ENCODE results near the gene DCAF11. TPM values are rescaled to one million over a fixed set of nuclear protein-coding genes. Genes with fewer than 3 reads are reported as not detected.
A peak's percentile ranks its signal among the peaks of the same experiment; 100 is the strongest.

Gene DCAF11
- polyA plus RNA-seq, 3 donors from 2014 or later, result 91.1 to 129 (median 98.2) TPM

DNA sequence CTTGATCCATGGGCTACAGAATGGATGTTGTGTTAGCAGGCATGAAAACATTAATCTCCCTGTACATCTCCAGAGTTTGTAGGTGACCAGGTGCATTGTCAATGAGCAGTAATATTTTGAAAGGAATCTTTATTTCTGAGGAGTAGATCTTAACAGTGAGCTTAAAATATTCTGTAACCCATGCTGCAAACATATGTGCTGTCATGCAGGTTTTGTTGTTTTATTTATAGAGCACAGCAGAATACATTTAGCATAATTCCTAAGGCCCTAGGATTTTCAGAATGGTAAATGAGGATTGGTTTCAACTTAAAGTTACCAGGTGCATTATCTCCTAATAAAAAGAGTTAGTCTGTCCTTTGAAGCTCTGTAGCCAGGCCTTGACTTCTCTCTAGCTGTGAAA is 12.4 kb downstream of the DCAF11 start:
- Mint-ChIP-seq H3K27me3 (ENCODE audit: low read depth in 3 of 3) (peaks cover 0 to 3% (median 0%) of the 10 kb centered on the region in 3 donors), H3K9me3 (no peaks in the 10 kb centered on the region), H3K4me1 (no peaks in the 10 kb centered on the region), H3K4me3 (no peak overlapping the region), H3K36me3 (peaks cover 0 to 25% (median 6%) of the 10 kb centered on the region in 3 donors), H3K27ac (peak overlapping the region in 2 of 6 donors; percentile 19 to 24)
- no peak for DNase-seq

DNA sequence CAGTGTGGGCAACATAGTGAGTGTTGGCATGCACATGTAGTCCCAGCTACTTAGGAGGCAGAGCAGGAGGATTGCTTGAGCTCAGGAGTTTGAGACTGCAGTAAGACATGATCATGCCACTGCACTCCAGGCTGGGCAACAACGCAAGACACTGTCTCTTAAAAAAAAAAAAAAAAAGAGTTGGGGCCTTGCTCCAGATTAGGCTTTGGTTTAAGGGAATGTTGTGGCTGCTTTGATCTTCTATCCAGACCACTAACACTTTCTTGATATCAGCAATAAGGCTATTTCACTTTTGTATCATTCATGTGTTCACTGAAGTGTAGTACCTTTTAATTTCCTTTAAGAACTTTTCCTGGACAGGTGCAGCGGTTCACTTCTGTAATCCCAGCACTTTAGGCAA is 13.1 kb downstream of the DCAF11 start:
- DNase-seq, result no peak
- no peak overlapping the region for H3K4me3 Mint-ChIP-seq
- H3K9me3 Mint-ChIP-seq, result no peaks in the 10 kb centered on the region
- H3K27me3 Mint-ChIP-seq (ENCODE audit: low read depth in 3 of 3), result peaks cover 0 to 2% (median 0%) of the 10 kb centered on the region in 3 donors
- H3K36me3 Mint-ChIP-seq, result peaks cover 0 to 24% (median 6%) of the 10 kb centered on the region in 3 donors
- H3K4me1 Mint-ChIP-seq, result no peaks in the 10 kb centered on the region
- no peak overlapping the region for H3K27ac Mint-ChIP-seq

DNA sequence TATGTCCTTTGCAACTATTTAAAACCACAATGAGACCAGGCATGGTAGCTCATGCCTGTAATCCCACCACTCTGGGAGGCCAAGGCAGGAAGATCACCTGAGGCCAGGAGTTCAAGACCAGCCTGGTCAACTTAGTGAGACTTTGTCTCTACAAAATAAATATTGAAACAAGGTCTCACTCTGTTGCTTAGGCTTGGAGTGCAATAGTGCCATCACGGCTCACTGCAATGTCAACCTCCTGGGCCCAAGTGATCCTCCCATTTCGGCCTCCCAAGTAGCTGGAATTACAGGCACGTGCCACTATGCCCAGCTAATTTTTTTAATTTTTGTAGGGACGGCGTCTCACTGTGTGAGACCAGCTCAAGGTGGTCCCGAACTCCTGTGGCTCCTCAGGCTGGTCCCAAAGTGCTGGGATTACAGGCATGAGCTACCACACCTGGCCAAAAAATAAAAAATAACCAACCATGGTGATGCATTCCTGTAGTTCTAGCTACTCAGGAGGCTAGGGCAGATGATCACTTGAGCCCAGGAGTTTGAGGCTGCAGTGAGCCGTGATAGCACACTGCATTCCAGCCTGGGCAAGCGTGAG is 14.9 kb downstream of the DCAF11 start:
- Mint-ChIP-seq H3K9me3 (no peaks in the 10 kb centered on the region), H3K27ac (no peak overlapping the region), H3K4me1 (no peaks in the 10 kb centered on the region), H3K36me3 (peaks cover 0 to 11% (median 0%) of the 10 kb centered on the region in 3 donors), H3K27me3 (ENCODE audit: low read depth in 3 of 3) (peaks cover 0 to 2% (median 0%) of the 10 kb centered on the region in 3 donors), H3K4me3 (no peak overlapping the region)
- DNase-seq, result no peak

DNA sequence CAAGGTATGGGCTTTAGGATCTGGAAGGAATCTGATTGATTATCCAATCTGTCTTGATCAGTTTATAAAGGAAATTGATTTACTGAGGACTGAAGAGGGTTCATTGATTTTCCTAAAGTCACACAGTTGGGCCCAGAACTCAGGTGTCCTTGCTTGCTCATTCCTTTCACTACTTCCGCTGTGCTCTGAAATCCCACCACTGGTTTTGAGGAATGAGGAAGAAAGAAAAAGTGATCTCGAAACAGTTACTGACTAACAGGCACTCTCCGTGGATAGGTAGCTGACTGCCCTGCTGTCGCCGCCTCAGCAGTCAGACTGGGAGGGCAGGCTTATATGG is 15.8 kb downstream of the DCAF11 start, which contains the start of gene FITM1:
FITM1 (plus strand) TSS at position 280 of the 337 bp plus-strand sequence. CDS start 905 bp downstream, outside the sequence.
- no peak within 1 kb of the TSS for H3K4me3 Mint-ChIP-seq

DNA sequence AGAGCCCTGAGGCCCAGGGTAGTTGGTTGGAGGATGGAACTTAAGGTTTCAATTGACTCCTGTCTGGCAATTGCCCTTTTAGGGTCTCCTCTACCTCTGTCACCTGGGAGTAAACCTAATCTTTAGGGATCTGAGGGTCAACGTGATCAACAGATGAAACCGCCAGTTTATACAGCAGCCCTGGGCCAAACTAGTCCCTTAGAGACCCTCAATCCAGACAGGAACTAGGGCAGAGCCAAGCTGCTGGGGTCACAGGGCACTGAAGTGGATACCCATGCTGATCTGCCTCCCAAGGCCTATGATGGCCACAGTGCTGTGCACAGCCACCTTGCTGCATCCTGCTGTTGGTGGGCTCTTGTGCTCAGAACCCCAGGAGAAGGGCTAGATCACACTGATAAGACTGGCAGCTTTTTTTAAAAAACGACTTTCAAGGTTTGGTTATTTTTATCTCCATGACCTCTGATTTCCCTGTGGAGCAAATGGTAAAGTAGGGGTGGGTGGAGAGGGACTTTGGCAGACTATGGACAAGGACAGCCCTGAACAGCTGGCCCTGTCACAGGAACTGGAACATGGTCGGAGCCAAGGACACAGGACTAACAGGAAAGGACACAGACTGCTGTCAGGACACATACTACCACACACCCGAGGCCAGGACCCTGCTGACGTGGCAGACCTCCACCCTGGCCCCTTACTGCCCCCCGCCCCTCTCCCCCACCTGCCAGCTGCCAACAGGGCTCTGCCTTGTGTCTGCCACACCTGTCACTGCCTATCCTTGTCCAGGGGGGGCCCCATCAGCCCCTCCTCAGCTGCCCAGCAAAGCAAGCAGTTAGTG is 16.4 kb downstream of the DCAF11 start:
- no peak overlapping the region for H3K4me3 Mint-ChIP-seq
- H3K36me3 Mint-ChIP-seq, result peaks cover 0 to 7% (median 0%) of the 10 kb centered on the region in 3 donors
- H3K4me1 Mint-ChIP-seq, result peaks cover 5 to 8% of the 10 kb centered on the region in 2 donors
- no peaks in the 10 kb centered on the region for H3K9me3 Mint-ChIP-seq
- H3K27ac Mint-ChIP-seq, result no peak overlapping the region
- peaks cover 0 to 4% (median 2%) of the 10 kb centered on the region in 3 donors for H3K27me3 Mint-ChIP-seq (ENCODE audit: low read depth in 3 of 3)
- DNase-seq, result no peak

More for the DNA sequence above, 15.8 kb downstream of the DCAF11 start, which contains the start of gene FITM1:
- no peak for DNase-seq
- Mint-ChIP-seq H3K36me3 (peaks cover 0 to 7% (median 0%) of the 10 kb centered on the region in 3 donors), H3K9me3 (no peaks in the 10 kb centered on the region), H3K4me1 (peaks cover 3 to 4% of the 10 kb centered on the region in 2 donors), H3K27ac (peak within 1 kb of the TSS in 1 of 6 donors; percentile 46), H3K27me3 (ENCODE audit: low read depth in 3 of 3) (peaks cover 0 to 2% (median under 1%) of the 10 kb centered on the region in 3 donors)

DNA sequence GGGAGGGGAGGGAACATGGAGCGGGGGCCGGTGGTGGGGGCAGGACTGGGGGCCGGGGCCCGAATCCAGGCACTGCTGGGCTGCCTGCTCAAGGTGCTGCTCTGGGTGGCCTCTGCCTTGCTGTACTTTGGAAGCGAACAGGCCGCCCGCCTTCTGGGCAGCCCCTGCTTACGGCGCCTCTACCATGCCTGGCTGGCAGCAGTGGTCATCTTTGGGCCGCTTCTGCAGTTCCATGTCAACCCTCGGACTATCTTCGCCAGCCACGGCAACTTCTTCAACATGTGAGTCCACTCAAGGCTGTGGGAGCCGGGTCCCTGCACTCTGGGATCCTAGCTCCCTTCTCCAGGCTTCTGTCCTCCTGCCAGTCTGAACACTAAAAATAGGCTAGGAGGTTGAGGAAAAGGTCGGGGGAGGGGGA is 17.0 kb downstream of the DCAF11 start:
- DNase-seq, result no peak
- H3K9me3 Mint-ChIP-seq, result no peaks in the 10 kb centered on the region
- peaks cover 2 to 4% (median 2%) of the 10 kb centered on the region in 3 donors for H3K27me3 Mint-ChIP-seq (ENCODE audit: low read depth in 3 of 3)
- H3K4me3 Mint-ChIP-seq, result no peak overlapping the region
- no peak overlapping the region for H3K27ac Mint-ChIP-seq
- H3K4me1 Mint-ChIP-seq, result peaks cover 7 to 11% of the 10 kb centered on the region in 2 donors
- peaks cover 0 to 7% (median 0%) of the 10 kb centered on the region in 3 donors for H3K36me3 Mint-ChIP-seq

DNA sequence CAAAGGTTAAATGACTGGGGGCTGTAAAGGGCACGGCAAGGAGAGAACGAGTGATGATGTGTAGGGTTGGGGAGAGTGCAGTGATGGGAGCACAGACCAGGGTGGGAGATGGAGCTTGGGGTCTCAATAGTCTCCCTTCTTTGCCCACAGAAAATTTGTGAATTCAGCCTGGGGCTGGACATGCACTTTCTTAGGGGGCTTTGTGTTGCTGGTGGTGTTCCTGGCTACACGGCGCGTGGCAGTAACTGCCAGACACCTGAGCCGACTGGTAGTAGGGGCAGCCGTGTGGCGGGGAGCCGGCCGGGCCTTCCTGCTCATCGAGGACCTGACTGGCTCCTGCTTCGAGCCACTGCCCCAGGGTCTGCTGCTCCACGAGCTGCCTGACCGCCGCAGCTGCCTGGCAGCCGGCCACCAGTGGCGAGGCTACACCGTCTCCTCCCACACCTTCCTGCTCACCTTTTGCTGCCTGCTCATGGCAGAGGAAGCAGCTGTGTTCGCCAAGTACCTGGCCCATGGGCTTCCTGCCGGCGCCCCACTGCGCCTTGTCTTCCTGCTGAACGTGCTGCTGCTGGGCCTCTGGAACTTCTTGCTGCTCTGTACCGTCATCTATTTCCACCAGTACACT is 17.6 kb downstream of the DCAF11 start:
- Mint-ChIP-seq H3K36me3 (peaks cover 0 to 9% (median 0%) of the 10 kb centered on the region in 3 donors), H3K9me3 (no peaks in the 10 kb centered on the region), H3K27ac (no peak overlapping the region), H3K4me3 (no peak overlapping the region), H3K27me3 (ENCODE audit: low read depth in 3 of 3) (peaks cover 2 to 4% (median 2%) of the 10 kb centered on the region in 3 donors), H3K4me1 (peaks cover 14 to 17% of the 10 kb centered on the region in 2 donors)
- no peak for DNase-seq

DNA sequence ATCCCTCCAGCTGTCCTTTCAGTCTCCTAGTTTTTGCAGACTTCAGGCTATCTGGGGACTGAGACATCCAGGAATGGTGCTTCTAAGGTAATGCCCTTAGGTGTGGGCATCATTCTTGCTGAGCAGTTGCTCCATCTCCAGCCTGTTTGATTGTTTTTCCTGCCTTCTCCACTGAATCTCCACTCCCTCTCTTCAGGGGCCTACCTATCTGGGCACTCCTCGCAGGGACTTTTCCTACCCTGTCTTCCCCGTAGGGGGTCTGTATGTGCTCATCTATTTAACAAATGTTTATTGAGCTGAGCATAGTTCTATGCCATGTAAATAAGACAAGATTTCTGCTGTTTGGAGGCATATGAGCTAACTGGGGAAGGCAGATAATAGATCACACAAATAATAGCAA is 18.4 kb downstream of the DCAF11 start:
- H3K27ac Mint-ChIP-seq, result peak overlapping the region in 2 of 6 donors; percentile 40 to 47
- no peaks in the 10 kb centered on the region for H3K9me3 Mint-ChIP-seq
- H3K36me3 Mint-ChIP-seq, result peaks cover 0 to 11% (median 0%) of the 10 kb centered on the region in 3 donors
- H3K4me1 Mint-ChIP-seq, result peaks cover 19 to 21% of the 10 kb centered on the region in 2 donors
- DNase-seq, result no peak
- no peak overlapping the region for H3K4me3 Mint-ChIP-seq
- H3K27me3 Mint-ChIP-seq (ENCODE audit: low read depth in 3 of 3), result peaks cover 2 to 4% (median 2%) of the 10 kb centered on the region in 3 donors

DNA sequence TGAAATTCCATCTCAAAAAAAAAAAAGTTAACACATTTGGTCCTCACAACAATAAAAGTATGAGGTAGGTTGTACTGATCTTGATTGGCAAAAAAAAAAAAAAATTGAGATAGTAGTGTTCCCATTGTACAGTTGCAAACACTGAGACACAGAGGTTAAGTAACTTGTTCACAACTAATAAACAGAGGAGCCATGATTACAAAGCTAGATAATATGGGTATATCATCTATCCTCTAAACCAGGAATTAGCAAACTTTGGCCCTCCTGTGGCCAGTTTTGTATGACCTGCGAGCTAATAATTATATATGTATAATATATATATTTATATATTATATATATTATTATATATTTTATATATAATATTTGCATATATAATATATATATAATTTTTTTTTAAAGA is 19.2 kb downstream of the DCAF11 start:
- peaks cover 0 to 16% (median 1%) of the 10 kb centered on the region in 3 donors for H3K36me3 Mint-ChIP-seq
- H3K9me3 Mint-ChIP-seq, result no peaks in the 10 kb centered on the region
- no peak overlapping the region for H3K27ac Mint-ChIP-seq
- no peak overlapping the region for H3K4me3 Mint-ChIP-seq
- H3K4me1 Mint-ChIP-seq, result peaks cover 22 to 29% of the 10 kb centered on the region in 2 donors
- no peak for DNase-seq
- H3K27me3 Mint-ChIP-seq (ENCODE audit: low read depth in 3 of 3), result peaks cover 2 to 5% (median 3%) of the 10 kb centered on the region in 3 donors

DNA sequence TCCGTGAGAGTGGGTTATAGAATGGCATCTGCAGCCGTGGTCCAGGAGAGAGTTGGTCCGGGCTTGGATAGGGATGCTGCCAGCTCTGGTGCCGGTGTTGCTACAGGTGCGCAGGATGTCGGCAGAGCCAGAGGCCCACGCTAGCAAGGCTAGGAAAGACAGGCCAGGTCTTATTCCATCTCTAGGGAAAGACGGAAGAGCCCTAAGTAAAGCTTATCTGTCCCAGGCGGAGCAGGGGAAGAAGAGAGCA is 20.9 kb downstream of the DCAF11 start:
- peaks cover 3 to 26% (median 8%) of the 10 kb centered on the region in 3 donors for H3K36me3 Mint-ChIP-seq
- H3K27ac Mint-ChIP-seq, result peak overlapping the region; percentile 72 to 96 (median 90)
- peaks cover 1 to 6% (median 2%) of the 10 kb centered on the region in 3 donors for H3K27me3 Mint-ChIP-seq (ENCODE audit: low read depth in 3 of 3)
- DNase-seq, result no peak
- peak overlapping the region; percentile 90 to 93 (median 92) for H3K4me3 Mint-ChIP-seq
- H3K4me1 Mint-ChIP-seq, result peaks cover 35 to 46% of the 10 kb centered on the region in 2 donors
- H3K9me3 Mint-ChIP-seq, result no peaks in the 10 kb centered on the region

DNA sequence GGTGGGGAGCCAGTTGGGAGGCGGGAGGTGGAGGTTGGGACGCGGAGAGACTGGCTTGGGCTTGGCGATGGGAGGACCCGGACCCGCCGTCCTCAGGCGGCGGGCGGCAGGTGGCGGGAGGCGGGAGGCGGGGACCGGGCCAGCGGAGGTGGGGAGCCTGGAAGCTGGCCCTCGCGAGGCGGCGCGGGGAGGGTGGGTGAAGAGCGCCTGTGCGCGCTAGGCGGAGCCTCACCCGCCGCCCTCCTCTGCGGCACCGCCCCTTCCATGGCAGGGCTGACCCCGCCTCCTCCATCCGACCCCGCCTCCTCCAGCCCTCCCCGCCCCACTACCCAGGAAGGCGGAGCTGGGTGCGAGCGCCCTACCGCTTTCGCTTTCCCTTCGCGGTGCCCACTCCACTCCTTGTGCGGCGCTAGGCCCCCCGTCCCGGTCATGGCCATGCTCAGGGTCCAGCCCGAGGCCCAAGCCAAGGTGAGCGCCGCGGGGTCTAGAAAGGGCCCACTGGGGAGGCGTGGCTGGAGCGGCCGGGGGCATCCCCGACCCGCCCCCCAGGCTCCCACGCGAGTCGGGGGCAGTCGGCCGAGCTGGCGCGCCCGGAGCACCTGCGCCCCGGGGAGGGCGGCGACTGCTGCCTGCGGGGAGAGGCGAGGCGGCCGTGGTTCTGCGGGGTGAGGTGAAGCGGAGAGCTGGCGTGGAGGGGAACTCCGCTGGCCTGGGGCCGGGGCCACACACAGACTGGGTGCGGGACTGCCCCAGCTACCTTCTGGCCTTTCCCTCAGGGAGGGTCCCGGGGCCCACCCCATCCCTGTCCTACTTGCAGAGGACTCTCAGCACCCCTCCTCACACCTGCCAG is 21.5 kb downstream of the DCAF11 start, which contains the start of gene PSME1:
PSME1 (plus strand) TSS at position 361 of the 850 bp plus-strand sequence; CDS start at position 430, 69 bp downstream.
- Mint-ChIP-seq H3K4me1 (peaks cover 41 to 52% of the 10 kb centered on the region in 2 donors), H3K27me3 (ENCODE audit: low read depth in 3 of 3) (peaks cover 1 to 7% (median 2%) of the 10 kb centered on the region in 3 donors), H3K36me3 (peaks cover 3 to 26% (median 8%) of the 10 kb centered on the region in 3 donors), H3K4me3 (peak within 1 kb of the TSS; percentile 90 to 93 (median 92)), H3K27ac (peak within 1 kb of the TSS; percentile 89 to 96 (median 94)), H3K9me3 (no peaks in the 10 kb centered on the region)
- DNase-seq, result peak; percentile 95

DNA sequence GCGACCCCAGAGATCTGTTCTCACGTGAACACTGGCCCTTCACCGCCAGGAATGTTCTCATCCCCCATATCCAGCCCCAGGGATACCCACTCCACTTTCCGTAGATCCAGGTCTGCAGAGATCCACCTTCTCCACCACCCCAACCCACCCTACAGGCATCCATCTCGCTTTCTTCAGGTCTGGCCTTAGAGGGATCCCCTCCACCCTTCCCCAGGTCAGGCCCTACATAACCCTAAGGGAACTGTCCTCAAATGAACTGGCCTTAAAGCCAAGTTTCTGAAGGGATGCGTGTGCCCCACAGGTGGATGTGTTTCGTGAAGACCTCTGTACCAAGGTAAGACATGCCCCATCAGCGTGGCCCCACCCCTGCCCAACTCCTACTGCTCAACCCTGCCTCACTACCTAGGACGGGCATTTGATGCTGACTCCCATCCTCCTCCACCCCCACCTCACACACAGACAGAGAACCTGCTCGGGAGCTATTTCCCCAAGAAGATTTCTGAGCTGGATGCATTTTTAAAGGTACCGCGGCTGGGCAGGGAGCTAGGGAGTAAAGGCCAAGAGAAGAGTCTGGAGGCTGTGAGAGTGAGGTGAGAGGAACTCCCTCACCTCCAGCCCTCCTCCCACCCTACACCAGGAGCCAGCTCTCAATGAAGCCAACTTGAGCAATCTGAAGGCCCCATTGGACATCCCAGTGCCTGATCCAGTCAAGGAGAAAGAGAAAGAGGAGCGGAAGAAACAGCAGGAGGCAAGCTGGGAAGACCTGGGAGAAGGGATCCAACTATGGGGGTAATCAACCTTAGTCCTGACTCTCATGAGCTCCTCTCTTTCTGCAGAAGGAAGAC is 22.3 kb downstream of the DCAF11 start:
- H3K27ac Mint-ChIP-seq, result peak overlapping the region; percentile 85 to 95 (median 92)
- peak overlapping the region; percentile 85 to 90 (median 88) for H3K4me3 Mint-ChIP-seq
- peaks cover 46 to 55% of the 10 kb centered on the region in 2 donors for H3K4me1 Mint-ChIP-seq

More for the DNA sequence above, 22.3 kb downstream of the DCAF11 start:
- no peak for DNase-seq
- Mint-ChIP-seq H3K36me3 (peaks cover 3 to 30% (median 8%) of the 10 kb centered on the region in 3 donors), H3K9me3 (no peaks in the 10 kb centered on the region), H3K27me3 (ENCODE audit: low read depth in 3 of 3) (peaks cover 7 to 12% (median 8%) of the 10 kb centered on the region in 3 donors)
